ENCODE results near the gene SMIM38.

GRCh38 chr11:69189059-69189458 is 33.3 kb downstream of the SMIM38 start:
- TF ChIP-seq CTCF (conservative IDR thresholded peaks at IDR 0.05; ENCODE audit: low read depth in 2 of 2) = no peak
- TF ChIP-seq EZH2 (IDR thresholded peaks at IDR 0.05; ENCODE audit: low read depth, unreplicated experiment) = no peak
- no peak for TF ChIP-seq ZNF331 (CRISPR knock-in tag; IDR thresholded peaks at IDR 0.05; ENCODE audit: low read depth)
- no peak for TF ChIP-seq POLR2AphosphoS5 (IDR thresholded peaks at IDR 0.05; ENCODE audit: low read depth)
- no peak for TF ChIP-seq REST (IDR thresholded peaks at IDR 0.05; ENCODE audit: unreplicated experiment)
- no peak for TF ChIP-seq CREB1 (CRISPR knock-in tag; IDR thresholded peaks at IDR 0.05; ENCODE audit: low read depth)
- TF ChIP-seq ZNF462 (CRISPR knock-in tag; IDR thresholded peaks at IDR 0.05) = no peak
- TF ChIP-seq EZH2phosphoT487 (IDR thresholded peaks at IDR 0.05; ENCODE audit: unreplicated experiment) = no peak
- no peak for TF ChIP-seq ETS1 (IDR thresholded peaks at IDR 0.05)
- TF ChIP-seq JUNB (IDR thresholded peaks at IDR 0.05; ENCODE audit: unreplicated experiment) = no peak
- TF ChIP-seq NANOG (IDR thresholded peaks at IDR 0.05; ENCODE audit: borderline replicate concordance) = no peak
- no peak for TF ChIP-seq STAT1 (IDR thresholded peaks at IDR 0.05; ENCODE audit: unreplicated experiment)
- no peak for TF ChIP-seq ZNF114 (CRISPR knock-in tag; IDR thresholded peaks at IDR 0.05)

All from GM23338 (cell line).